ENCODE results near the gene ICAM2.
A peak's percentile ranks its signal among the peaks of the same experiment; 100 is the strongest.

The ICAM2 gene

GRCh38 chr17:64032081-64032480 is 11.6 kb upstream of the ICAM2 start:
- TF ChIP-seq, protein P1, sequence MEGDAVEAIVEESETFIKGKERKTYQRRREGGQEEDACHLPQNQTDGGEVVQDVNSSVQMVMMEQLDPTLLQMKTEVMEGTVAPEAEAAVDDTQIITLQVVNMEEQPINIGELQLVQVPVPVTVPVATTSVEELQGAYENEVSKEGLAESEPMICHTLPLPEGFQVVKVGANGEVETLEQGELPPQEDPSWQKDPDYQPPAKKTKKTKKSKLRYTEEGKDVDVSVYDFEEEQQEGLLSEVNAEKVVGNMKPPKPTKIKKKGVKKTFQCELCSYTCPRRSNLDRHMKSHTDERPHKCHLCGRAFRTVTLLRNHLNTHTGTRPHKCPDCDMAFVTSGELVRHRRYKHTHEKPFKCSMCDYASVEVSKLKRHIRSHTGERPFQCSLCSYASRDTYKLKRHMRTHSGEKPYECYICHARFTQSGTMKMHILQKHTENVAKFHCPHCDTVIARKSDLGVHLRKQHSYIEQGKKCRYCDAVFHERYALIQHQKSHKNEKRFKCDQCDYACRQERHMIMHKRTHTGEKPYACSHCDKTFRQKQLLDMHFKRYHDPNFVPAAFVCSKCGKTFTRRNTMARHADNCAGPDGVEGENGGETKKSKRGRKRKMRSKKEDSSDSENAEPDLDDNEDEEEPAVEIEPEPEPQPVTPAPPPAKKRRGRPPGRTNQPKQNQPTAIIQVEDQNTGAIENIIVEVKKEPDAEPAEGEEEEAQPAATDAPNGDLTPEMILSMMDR (IDR thresholded peaks at IDR 0.05; ENCODE audit: control extremely low read depth, extremely low read depth, low read depth, missing control alignments) = no peak
- CTCF ChIA-PET = interaction anchor here (1.2 to 10.6 kb wide), 5 partner anchors 13 to 116 kb away, joined by 3 to 515 read pairs (median 160); partner anchors contain the start of genes CSHL1, ERN1, GH1 and ICAM2
- no peak for DNase-seq (ENCODE audit: extremely low spot score)
- POLR2A ChIA-PET = no interaction called here

GRCh38 chr17:64028874-64029464 is 8.5 kb upstream of the ICAM2 start:
- TF ChIP-seq, protein P1 (IDR thresholded peaks at IDR 0.05; ENCODE audit: control extremely low read depth, extremely low read depth, low read depth, missing control alignments) = peak; percentile 76
- peak; percentile 72 for DNase-seq (ENCODE audit: extremely low spot score)
- ChIA-PET POLR2A (interaction anchor here (1.3 to 1.9 kb wide), 3 partner anchors 101 to 116 kb away, joined by 5 to 9 read pairs (median 7); partner anchors contain the start of gene ERN1), CTCF (interaction anchor here (0.6 to 10.6 kb wide), 58 partner anchors 9 to 946 kb away, joined by 3 to 515 read pairs (median 5); partner anchors contain the start of genes CD79B, CSHL1, ERN1 and GH1)

GRCh38 chr17:64025732-64026294 is 5.4 kb upstream of the ICAM2 start:
- POLR2A ChIA-PET = interaction anchor here (0.6 kb wide), 1 partner anchor 395 kb away, joined by 3 read pairs; no protein-coding TSS in a partner anchor
- TF ChIP-seq, protein P1 (IDR thresholded peaks at IDR 0.05; ENCODE audit: control extremely low read depth, extremely low read depth, low read depth, missing control alignments) = peak; percentile 98

DNA sequence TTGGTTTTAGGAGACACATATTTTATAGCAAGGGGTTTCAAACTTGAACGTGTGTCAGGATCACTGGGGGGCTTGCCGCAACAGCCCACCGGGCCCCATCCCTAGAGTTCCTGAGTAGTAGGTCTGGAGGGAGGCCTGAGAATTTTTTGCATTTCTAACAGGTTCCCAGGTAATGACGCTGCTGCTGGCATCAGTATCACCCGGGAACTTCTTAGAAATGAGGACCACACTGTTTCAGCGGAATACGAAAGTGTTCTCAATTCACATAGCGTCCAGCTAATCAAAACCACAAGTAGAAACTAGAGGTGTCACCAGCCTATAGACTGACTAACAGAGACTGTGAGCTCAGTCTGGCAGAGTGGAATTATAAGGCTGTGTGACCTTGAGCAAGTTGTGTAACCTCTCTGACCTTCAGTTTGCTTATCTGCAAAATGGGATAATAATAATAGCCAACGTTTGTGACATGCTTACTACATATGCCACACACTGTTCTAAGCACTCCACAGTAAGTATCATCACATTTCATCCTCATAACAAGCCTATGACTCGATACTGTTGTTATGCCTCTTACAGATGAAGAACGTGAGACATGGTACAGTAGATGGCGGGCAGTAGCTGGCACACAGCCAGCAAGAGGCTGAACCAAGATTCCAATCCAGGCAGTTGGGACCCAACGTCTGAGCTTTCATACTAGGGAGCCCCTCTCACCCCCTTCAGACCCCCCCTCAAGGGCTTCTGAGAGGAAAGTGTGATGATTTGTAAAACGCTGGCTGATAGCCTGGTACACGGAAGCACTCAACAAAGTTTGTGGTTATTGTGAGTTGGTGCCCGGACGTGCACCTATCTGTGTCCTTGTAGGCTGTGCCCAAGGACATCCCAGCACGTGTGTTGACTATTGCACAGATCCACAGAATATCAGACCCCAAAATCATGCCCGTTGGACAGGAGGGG is 4.6 kb upstream of the ICAM2 start:
- CTCF ChIA-PET = interaction anchor here (0.6 to 10.6 kb wide), 58 partner anchors 8 to 257 kb away, joined by 3 to 515 read pairs (median 5); partner anchors contain the start of genes CD79B, CSHL1, ERN1 and GH1
- POLR2A ChIA-PET = interaction anchor here (0.6 kb wide), 1 partner anchor 396 kb away, joined by 3 read pairs; no protein-coding TSS in a partner anchor
- TF ChIP-seq, protein P1 (IDR thresholded peaks at IDR 0.05; ENCODE audit: control extremely low read depth, extremely low read depth, low read depth, missing control alignments) = no peak
- no peak for DNase-seq (ENCODE audit: extremely low spot score)

More at GRCh38 chr17:64025732-64026294, 5.4 kb upstream of the ICAM2 start:
- CTCF ChIA-PET = interaction anchor here (0.6 to 10.6 kb wide), 59 partner anchors 9 to 256 kb away, joined by 3 to 515 read pairs (median 4); partner anchors contain the start of genes CD79B, CSHL1, ERN1 and GH1
- peak; percentile 80 for DNase-seq (ENCODE audit: extremely low spot score)

GRCh38 chr17:64024215-64024654 is 3.8 kb upstream of the ICAM2 start:
- ChIA-PET POLR2A (no interaction called here), CTCF (interaction anchor here (1.0 to 10.6 kb wide), 17 partner anchors 9 to 121 kb away, joined by 3 to 515 read pairs (median 9); partner anchors contain the start of genes CSHL1, ERN1 and GH1)
- DNase-seq (ENCODE audit: extremely low spot score) = no peak
- TF ChIP-seq, protein P1 (IDR thresholded peaks at IDR 0.05; ENCODE audit: control extremely low read depth, extremely low read depth, low read depth, missing control alignments) = no peak

All from GM10248 (cell line).